Activated CD4-positive, CD25-positive, alpha-beta regulatory T cell (primary cell): Measurements from ENCODE around the gene GALNT17.
"Not testable (repeated sequence)": the region's sequence is repeated elsewhere in the genome, so short reads cannot be mapped to it uniquely, and the experiment has no call there.

ENCODE experiments used
- DNase-seq, 4 experiments: peaks; one replicate each; lab custom pipeline; 2025; lab: John Stamatoyannopoulos, UW

GALNT17 gene

DNA sequence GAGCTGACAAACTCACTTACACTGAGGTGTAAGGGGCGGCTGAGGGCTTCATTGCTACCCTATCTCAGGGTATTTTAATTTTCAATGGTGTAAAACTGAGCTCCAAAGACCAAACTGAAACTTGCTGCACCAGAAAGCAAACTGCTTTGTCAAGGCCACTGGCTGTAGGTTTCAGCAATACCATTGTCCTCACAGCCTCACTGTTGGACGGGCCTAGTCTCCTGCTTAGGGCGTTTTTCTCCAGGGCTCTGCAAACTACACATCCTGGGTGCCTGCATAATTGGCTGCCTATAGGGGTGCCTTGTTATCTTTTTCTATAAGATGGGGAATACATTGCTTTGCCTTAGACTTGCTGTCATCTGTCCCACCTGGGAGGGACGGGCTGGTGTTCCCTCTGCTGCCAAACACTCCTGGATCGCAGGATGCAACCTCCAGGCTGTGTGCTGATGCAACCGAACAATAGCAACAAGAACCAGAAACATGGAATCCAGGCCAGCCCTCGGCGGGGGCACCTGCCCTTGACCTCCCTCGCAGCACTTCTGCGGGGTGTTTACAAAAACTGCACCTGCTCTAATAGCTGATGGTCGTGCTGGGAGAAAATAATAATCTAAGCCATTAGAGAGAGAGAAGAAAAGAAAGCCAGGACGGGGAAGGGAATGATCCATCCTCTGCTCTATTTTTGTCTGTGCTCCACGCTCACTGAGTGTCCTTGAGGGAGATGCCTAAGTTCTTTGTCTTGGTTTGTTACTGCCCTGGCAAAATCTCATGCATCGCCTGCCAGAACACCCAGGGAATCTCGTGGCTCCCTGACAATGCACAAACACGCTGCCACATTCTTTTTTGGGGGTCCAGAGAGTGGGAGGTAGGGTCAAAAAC is 104.5 kb downstream of the GALNT17 start:
- DNase-seq = no peak

DNA sequence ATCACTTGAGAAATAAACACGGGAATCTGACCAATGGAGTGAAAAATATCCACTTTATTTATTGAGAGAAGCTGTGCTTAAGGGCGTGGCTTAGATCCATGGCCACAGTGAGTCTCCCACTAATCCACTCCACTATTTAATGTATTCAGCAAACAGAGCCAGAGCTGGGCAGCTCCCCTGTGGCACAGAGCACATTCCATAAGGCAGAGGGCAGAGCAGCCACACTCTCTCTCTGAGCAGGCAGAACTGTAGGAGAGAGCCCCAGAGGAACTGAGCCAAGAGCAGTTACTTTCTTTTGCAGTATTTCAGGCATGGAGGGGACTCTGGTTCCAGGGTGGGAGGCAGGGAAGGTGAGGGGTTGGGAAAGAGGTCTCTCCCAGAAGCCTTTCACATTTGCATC is 106.0 kb downstream of the GALNT17 start:
- DNase-seq = no peak

DNA sequence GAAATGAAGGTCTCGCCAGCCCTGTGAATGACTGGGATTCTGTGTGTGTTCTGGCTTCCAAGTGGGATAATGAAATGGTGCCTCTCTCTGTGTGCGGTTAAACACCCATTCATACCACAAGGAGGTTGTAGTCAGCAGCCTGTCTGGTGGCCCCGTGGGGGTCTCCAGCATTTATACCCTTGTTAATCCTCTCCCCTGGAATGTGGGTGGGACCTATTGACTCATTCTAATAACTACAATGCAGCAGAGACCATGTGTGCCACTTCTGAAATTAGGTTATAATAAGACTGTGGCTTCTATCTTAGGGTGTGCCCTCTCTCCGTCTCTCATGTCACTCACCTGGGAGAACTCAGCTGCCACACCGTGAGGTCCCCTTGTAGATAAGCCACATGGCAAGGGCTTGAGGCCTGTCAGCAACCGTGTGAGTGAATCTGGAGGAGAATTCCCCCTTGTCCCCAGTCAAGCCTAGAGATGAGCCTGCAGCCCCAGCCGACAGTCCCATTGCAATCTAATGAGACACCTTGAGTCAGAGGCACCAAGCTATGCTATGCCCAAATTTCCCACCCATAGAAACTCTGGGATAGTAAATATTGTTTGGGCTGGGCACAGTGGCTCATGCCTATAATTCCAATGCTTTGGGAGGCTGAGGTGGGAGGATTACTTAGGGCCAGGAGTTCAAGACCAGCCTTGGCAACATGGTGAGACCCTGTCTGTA is 106.8 kb downstream of the GALNT17 start:
- no peak for DNase-seq

DNA sequence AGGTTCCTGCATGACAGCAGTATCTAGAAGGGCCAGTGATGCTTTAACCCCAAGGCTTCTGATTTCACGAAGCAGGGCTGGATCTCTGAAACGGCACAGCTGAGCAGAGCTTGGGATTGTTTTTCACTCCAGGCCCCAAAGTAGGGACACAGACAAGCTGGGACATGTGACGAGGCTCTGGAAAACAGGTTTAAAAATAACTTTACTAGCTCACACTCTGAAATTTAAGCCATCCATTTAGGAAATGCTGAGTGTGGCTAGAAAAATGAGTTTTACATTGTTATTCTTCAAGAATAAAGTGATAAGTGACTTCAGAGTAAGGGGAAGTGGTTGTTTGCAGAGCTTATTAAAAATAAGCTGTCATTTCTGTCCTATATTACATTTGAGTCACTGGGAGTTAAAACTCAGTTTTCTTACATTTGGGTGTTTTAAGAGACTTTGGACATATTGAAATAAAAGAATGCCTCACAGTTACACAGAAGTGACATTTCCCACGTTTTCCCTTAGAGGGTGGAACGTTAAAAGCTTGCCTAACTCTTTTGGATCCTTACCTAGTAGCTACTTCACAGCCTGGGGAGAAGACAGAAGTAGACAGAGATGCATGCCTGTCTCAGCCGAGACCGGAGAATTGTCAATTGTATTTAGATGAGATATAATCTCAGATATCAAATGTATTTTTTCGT is 107.8 kb downstream of the GALNT17 start:
- no peak for DNase-seq

DNA sequence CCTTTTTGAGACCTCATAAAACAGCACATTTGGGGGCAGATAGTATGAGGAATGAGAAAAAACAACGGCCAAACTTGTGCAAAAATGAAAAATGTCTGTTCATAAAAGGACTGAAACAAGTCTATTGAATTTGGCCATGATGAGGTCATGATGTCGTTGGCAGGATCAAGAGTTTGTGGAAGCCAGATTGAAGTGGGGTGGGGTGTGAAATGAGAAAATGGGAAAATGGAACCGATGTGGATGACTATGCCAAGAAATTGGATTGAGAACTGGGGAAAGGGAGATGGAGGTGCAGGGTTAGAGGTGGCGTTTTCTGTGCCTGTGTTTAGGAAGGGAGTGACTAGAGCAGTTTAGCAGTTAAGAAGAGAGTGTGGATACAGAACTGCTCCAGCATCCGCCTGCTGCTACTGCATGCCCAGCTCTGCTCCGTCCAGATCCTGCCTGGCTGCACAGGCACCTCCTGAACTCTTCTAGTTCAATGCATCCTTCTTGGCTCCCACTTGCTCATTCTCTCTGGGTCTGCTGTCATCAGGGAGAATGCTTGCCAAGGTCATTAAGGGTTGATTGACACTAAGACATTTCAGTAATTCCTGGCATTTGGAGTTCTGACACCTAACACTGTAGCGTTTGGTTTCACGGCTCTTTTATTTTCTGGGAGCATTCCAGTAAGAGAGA is 111.9 kb downstream of the GALNT17 start:
- DNase-seq = no peak

DNA sequence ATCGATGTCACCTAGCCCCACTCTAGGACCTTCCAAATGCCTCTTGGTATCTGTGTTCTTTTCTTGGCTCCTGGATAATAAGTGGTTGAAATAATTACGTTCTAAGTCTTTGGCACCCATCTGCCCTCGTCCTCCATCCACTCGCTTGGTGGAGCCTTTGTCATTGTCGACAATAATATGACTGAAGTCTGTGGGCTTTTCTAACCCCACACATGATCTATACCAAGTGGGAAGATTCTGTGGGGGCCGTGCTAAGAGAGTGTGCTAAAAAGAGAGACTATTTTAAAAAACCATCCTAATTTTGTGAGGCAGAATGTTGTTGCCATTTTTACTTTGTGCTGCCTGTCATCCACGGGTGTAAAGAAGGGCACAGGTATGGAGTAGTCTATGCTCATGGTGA is 113.1 kb downstream of the GALNT17 start:
- no peak for DNase-seq

DNA sequence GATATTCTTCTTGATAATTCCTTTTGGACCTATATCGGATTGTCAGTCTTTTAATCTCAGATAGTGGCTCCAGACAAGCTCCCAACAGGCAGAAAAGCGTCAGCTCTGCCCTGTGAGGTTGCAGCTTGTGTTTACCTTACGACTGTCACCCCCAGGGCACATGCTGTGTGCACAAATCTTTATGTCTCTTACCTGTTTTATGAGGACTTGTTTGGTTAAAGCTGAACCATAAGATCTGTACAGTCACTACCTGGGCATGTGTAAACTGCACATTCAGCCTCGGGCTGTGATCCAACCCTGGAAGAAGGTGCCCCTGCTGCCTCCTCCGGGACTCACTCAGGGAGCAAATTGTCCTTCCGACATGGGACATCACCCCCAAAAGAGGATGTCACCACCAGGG is 119.8 kb downstream of the GALNT17 start:
- no peak for DNase-seq

DNA sequence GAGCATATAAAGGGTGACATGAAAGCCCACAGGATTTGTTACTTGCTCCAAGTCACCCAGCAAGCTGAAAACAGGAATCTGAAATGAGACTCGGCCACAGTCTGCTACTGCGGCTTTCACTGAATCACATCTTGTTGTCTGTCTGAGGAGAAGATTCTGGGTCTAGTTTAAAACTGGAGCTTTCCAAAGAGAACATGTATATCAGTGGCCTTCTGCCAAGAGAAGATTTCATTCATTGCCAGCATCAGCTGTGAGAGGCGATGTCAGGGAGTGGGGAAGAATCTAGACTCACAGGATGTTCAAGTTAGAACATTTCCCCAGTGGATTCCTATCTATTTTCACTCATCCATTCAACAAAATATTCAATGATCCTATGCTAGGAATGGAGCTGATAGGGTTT is 122.8 kb downstream of the GALNT17 start:
- DNase-seq = no peak

DNA sequence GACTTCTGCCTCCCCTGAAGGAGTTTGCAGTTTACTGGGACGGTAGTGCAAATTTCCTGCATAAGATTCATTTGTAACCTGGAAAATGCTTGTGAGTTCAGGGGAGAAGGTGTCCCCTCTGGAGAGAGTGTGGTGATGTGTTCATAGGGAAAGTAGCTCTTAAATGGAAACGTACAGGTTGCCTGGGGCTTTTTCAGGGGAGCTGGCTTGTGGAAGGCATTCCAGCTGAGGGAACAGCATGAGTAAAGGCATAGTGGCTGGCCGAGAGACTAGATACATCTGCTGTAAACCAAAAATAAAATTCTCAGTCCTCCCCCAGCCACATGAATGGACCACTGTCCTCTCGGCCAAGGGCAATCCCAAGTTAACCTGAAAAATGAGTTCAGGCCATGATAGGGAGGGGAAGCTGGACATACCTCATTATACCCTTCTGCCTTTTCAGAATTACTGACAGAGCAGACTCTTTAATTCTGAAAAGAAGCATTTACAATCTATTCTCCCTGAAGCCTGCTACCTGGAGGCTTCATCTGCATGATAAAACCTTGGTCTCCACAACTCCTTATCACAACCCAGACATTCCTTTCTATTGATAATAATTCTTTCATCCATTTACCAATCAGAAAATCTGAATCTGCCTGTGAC is 123.7 kb downstream of the GALNT17 start:
- no peak for DNase-seq

DNA sequence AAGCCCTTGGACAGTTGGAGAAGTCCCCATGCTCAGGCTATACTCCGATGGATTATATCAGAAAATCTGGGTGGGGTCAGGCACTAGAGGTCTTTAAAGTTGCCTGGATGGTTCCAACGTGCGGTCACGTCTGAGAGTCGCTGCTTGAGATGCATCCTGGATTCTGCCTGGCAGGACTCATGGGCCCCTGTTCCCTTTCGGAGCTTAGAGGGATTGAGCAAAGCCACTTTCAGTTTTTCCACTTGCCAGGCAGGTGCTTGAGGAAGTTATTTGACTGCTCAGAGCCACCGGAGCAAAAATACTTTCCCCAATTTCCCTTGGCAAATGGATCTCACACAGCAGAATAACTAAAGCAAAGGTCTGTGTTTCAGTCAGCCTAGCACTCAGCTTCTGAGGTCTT is 129.1 kb downstream of the GALNT17 start:
- DNase-seq = no peak

DNA sequence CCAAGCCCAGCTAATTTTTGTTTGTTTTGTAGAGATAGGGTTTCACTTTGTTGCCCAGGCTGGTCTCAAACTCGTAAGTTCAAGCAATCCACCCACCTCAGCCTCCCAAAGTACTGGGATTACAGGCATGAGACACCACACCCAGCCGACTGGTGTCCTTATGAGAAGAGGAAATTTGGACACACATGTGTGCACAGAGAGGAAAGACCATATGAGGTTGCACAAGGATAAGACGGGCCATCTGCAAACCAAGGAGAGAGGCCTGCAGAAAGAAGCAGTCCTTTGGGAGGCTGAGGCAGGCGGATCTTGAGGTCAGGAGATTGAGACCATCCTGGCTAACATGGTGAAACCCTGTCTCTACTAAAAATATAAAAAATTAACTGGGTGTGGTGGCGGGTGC is 130.9 kb downstream of the GALNT17 start:
- DNase-seq = not testable (repeated sequence)

DNA sequence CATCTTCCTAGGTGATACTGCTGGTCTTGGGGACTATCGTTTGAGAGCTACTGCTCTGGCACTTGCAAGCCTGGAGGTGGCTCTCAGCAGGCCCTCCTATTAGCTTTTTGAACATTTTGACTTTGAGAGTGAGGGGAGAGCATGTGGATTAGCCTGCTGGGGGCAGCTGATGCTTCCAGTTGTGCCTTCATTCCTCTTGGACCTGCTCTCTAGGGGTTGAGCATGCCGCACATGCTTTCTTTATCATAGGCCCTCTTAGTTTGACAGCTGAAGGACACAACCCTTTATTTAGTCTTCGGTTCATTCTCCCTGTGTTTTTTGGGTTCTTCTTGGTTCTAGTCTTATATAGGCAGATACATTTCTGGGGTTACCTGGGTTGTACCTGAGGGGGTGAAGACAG is 132.1 kb downstream of the GALNT17 start:
- no peak for DNase-seq

DNA sequence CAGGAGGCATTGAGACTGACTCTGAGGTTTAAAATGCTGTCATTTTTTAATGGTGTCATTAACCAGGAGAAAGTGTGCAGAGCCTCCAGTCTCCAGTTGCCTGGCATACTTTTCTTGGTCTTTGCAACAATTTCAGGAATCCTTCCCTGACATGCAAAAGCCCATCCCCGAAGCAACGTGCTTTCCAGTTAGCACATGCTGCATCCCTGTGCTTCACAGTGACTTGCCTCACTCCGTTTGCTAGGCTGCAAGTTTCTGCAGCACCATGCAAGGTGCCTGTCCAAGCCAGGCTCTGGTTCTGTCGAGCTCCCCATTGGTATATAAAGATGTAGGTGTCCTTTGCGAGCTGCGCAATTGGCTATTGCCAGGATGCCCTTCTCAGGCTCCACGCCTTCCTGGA is 135.0 kb downstream of the GALNT17 start:
- no peak for DNase-seq

DNA sequence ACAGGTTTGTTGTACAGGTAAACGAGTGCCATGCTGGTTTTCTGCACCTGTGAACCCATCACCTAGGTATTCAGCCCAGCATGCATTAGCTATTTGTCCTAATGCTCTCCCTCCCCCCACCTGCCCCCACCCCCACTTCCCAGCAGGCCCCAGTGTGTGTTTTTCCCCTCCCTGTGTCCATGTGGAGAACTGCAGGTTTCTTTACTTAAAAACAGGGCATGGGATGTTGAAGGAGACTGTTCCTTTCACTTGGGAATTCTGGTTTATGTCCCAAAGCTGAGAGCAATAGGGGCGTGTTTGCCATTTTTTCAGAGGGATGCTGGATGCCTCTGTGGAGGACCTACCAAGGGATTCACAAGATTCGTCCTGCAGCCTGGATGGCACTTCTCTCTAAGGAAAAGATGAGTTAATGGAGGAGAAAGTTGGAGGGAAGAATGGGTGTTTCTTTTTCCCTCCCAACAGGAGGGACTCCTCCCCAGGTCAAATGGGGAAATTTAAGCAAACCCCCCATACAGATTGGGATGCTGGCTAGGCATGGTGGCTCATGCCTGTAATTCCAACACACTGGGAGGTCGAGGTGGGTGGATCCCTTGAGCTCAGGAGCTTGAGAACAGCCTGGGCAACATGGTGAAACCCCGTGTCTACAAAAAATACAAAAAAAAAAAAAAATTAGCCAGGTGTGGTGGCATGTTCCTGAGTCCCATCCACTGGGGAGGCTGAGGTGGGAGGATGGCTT is 136.0 kb downstream of the GALNT17 start:
- no peak for DNase-seq

DNA sequence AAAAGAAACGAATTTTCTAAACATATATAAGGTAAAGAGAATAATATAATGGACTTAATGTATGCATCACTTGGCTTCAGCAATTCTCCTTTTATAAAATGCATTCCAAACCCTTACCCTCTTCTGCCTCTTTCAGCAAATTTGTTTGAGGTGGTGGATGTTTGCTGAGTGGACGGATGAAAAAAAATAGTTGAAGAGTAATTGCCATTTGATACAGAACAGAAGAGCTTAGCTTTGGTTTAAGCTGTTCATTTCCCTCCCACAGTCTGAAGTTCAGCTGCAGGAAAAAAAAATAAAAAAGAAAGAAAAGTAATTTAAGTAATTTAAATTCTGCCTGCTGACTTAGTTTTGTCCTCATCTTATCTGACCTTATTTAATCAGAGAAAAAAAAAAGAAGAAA is 138.6 kb downstream of the GALNT17 start:
- no peak for DNase-seq

DNA sequence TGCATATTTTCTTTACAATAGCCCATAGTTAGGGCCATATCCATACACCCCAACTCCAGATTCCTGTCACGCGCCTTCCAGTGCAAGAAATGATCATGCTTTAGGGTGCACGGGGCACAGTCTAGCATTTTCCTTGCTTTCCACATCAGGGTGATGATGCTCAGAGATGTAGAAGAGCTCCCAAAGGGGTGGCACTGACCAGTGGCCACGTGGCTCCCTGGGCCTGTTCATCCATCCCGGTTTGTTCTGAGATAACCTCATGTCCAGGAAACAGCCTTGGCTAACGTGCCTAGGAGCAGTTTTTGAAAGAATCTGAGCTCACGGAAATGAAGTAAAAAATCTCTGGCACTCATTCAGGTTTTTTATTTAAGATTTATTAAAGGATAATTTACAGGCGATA is 139.3 kb downstream of the GALNT17 start:
- DNase-seq = no peak

DNA sequence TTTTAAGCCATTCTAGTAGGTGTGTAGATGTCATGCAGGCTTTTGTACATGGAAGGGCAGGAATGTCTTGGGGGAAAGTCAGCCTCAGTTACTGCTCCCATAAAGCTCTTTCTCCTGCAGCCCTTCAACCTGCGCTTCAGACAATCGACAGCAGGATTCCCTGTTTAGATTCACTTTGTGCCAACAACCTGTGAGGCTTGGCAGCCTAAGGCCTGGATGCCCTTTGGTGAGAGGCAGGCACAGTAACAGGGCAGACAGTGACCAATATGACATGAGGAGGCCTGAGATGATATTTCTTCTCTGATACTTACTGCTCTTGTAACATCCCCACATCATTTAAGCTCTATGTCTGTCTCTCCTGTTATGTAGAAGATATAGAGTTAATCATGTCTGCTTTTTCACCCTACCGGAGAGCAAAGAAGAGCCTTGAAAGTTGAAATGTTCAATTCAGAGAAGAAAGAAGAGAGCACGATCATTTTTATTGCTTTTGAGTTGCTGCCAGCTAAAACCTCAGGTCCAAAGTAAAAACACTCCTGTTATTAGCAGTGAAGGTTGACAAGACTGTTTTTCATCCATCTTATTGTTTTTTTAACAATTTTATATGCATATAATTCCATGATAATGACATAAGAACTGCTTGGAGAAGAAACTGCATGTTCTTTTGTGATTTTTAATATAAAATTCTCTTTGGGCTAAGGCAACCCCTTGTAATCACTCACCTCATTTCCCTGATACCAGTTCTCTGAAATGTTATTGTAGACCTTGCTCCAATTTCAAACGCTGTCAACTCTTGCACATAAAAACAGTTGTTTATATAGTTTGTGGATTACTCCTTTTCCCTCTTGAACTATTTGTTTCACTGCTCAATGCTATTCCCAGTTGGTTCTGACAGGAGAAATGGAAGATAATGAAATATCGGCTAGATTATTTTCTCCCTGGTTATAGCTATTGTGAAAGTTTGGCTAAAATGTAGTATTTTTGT is 140.9 kb downstream of the GALNT17 start:
- DNase-seq = no peak

DNA sequence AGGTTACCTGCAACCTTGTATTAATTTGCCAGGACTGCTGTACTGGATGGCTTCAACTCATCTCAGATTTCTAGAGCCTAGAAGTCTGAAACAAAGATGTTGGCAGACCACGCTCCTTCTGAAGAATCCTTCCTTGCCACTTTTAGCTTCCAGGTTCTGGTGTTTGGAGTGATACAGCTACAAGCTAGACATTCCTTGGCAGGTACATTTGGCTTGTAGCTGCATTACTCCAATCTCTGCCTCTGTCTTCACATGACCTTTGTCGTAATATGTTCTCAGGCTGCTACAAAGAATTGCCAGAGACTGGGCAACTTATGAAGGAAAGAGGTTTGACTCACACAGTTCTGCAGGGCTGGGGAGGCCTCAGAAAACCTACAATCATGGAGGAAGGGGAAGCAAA is 146.3 kb downstream of the GALNT17 start:
- no peak for DNase-seq

DNA sequence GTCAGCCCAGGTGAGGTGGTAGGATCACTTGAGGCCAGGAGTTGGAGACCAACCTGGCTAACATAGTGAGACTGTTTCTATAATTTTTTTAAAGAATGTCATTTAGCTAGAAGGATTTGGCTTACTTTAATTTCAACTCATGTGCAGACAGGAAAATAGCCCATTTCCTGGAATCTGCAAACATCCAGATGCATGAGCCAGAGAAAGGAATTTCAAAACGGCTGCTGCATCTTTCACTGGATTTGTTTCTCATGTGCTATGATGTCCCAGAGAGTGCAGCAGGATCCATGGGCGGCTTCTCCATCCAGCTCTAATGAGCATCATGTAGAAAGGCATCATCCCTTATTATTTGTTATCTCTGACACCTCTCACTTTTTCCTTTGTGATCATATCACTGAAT is 149.3 kb downstream of the GALNT17 start:
- DNase-seq = no peak

DNA sequence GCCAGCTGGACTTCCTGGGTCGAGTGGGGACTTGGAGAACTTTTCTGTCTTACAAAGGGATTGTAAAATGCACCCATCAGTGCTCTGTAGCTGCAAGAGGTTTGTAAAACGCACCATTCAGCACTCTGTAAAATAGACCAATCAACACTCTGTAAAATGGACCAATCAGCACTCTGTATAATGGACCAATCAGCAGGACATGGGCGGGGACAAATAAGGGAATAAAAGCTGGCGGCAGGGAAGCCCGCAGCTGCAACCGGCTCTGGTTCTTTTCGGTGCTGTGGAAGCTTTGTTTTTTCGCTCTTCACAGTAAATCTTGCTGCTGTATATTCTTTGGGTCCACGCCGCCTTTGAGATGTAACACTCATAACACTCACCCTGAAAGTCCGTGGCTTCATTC is 151.9 kb downstream of the GALNT17 start:
- DNase-seq = no peak
